HEK293 (cell line): ENCODE data around the gene APLP1.
"Not testable (repeated sequence)": the region's sequence is repeated elsewhere in the genome, so short reads cannot be mapped to it uniquely, and the experiment has no call there.

Experiments
- CTCF ChIA-PET: fragments of 350-600 bp; formaldehyde crosslinking; extraction: SDS; loops from one replicate; lab custom pipeline; 2021; ENCODE audit warnings: antibody characterized with exemption; lab: Yijun Ruan, JAX
- POLR2A ChIA-PET: fragments of 300-600 bp; formaldehyde crosslinking; extraction: SDS; loops from one replicate; lab custom pipeline; 2020; ENCODE audit warnings: antibody characterized with exemption, inconsistent platforms; lab: Yijun Ruan, JAX
- H3K27ac ChIP-seq: fragments of 200-500 bp; sonication (Bioruptor generic); 2 replicates; pipeline ENCODE4 v1.5.1; 2014; ENCODE audit warnings: low read depth, low read length, control low read depth, inconsistent platforms; ENCODE audit errors: extremely low read depth
- H3K36me3 ChIP-seq, 2 experiments: fragments of 200-500 bp in 1 of 2; sonication (Bioruptor generic) in 1 of 2; 1 replicate in 1 of 2; 2 replicates in 1 of 2; pipeline ENCODE4 v1.5.1; 2014 to 2017; ENCODE audit warnings: inconsistent platforms in 2 of 2, low read length in 2 of 2; ENCODE audit not compliant: control insufficient read depth in 2 of 2, insufficient read depth in 1 of 2
- H3K4me1 ChIP-seq: fragments of 200-500 bp; sonication (Bioruptor generic); 2 replicates; pipeline ENCODE4 v1.5.1; 2014; ENCODE audit warnings: mild to moderate bottlenecking, low read length, inconsistent platforms; ENCODE audit not compliant: control insufficient read depth, insufficient read depth
- H3K4me3 ChIP-seq: 2 replicates; pipeline ENCODE4 v1.5.1; 2011; ENCODE audit warnings: low read depth, mild to moderate bottlenecking, control low read depth, low read length, moderate library complexity
- H3K9me3 ChIP-seq: fragments of 200-500 bp; sonication (Bioruptor generic); 2 replicates; pipeline ENCODE4 v1.5.1; 2014; ENCODE audit warnings: low read depth, low read length, inconsistent platforms; ENCODE audit not compliant: control insufficient read depth, insufficient read depth
- OSR2 ChIP-seq: fragments of 450-650 bp; formaldehyde crosslinking; IDR thresholded peaks from 2 replicates; pipeline ENCODE4 v1.5.1; 2016; ENCODE audit warnings: missing biosample characterization, missing genetic modification characterization
- OVOL3 ChIP-seq: fragments of 450-650 bp; formaldehyde crosslinking; IDR thresholded peaks from 2 replicates; pipeline ENCODE4 v1.5.1; 2016; ENCODE audit warnings: missing biosample characterization, missing genetic modification characterization
- REPIN1 ChIP-seq: fragments of 450-650 bp; formaldehyde crosslinking; IDR thresholded peaks from 2 replicates; pipeline ENCODE4 v1.5.1; 2017; ENCODE audit warnings: missing biosample characterization, missing genetic modification characterization, low read depth
- SP3 ChIP-seq: fragments of 450-650 bp; formaldehyde crosslinking; IDR thresholded peaks from 2 replicates; pipeline ENCODE4 v1.5.1; 2016; ENCODE audit warnings: missing biosample characterization, missing genetic modification characterization
- SP7 ChIP-seq: fragments of 450-650 bp; formaldehyde crosslinking; IDR thresholded peaks from 2 replicates; pipeline ENCODE4 v1.5.1; 2016; ENCODE audit warnings: missing biosample characterization, missing genetic modification characterization
- ZBTB17 ChIP-seq: fragments of 450-650 bp; formaldehyde crosslinking; IDR thresholded peaks from 2 replicates; pipeline ENCODE4 v1.5.1; 2016; ENCODE audit warnings: missing biosample characterization, missing genetic modification characterization
- ZBTB48 ChIP-seq: fragments of 450-650 bp; formaldehyde crosslinking; IDR thresholded peaks from 2 replicates; pipeline ENCODE4 v1.5.1; 2016; ENCODE audit warnings: missing biosample characterization, missing genetic modification characterization
- ZEB2 ChIP-seq: fragments of 450-650 bp; formaldehyde crosslinking; IDR thresholded peaks from 2 replicates; pipeline ENCODE4 v1.5.1; 2016; ENCODE audit warnings: missing biosample characterization, missing genetic modification characterization
- ZFP3 ChIP-seq: fragments of 450-650 bp; formaldehyde crosslinking; IDR thresholded peaks from 2 replicates; pipeline ENCODE4 v1.5.1; 2016; ENCODE audit warnings: low read depth, missing biosample characterization, missing genetic modification characterization
- ZNF121 ChIP-seq: fragments of 450-650 bp; formaldehyde crosslinking; IDR thresholded peaks from 2 replicates; pipeline ENCODE4 v1.5.1; 2016; ENCODE audit warnings: missing biosample characterization, missing genetic modification characterization
- ZNF202 ChIP-seq: fragments of 450-650 bp; formaldehyde crosslinking; IDR thresholded peaks from 2 replicates; pipeline ENCODE4 v1.5.1; 2016; ENCODE audit warnings: missing biosample characterization, missing genetic modification characterization, borderline replicate concordance
- ZNF211 ChIP-seq: fragments of 450-650 bp; formaldehyde crosslinking; IDR thresholded peaks from 2 replicates; pipeline ENCODE4 v1.5.1; 2016; ENCODE audit warnings: low read depth, missing biosample characterization, missing genetic modification characterization
- ZNF24 ChIP-seq: fragments of 450-650 bp; formaldehyde crosslinking; IDR thresholded peaks from 2 replicates; pipeline ENCODE4 v1.5.1; 2016; ENCODE audit warnings: missing biosample characterization, missing genetic modification characterization
- ZNF292 ChIP-seq: fragments of 450-650 bp; formaldehyde crosslinking; IDR thresholded peaks from 2 replicates; pipeline ENCODE4 v1.5.1; 2016; ENCODE audit warnings: low read depth, missing biosample characterization, missing genetic modification characterization, borderline replicate concordance
- ZNF335 ChIP-seq: fragments of 450-650 bp; formaldehyde crosslinking; conservative IDR thresholded peaks from 2 replicates; pipeline ENCODE4 v1.5.1; 2016; ENCODE audit warnings: missing biosample characterization, missing genetic modification characterization
- ZNF433 ChIP-seq: fragments of 450-650 bp; formaldehyde crosslinking; IDR thresholded peaks from 2 replicates; pipeline ENCODE4 v1.5.1; 2016; ENCODE audit warnings: missing biosample characterization, missing genetic modification characterization, low read depth
- ZNF529 ChIP-seq: fragments of 450-650 bp; formaldehyde crosslinking; IDR thresholded peaks from 2 replicates; pipeline ENCODE4 v1.5.1; 2017; ENCODE audit warnings: missing genetic modification characterization, missing biosample characterization; ENCODE audit not compliant: insufficient replicate concordance
- ZNF585B ChIP-seq: fragments of 450-650 bp; formaldehyde crosslinking; IDR thresholded peaks from 2 replicates; pipeline ENCODE4 v1.5.1; 2016; ENCODE audit warnings: missing biosample characterization, missing genetic modification characterization
- ZNF600 ChIP-seq: fragments of 450-650 bp; formaldehyde crosslinking; IDR thresholded peaks from 2 replicates; pipeline ENCODE4 v1.5.1; 2016; ENCODE audit warnings: missing biosample characterization, missing genetic modification characterization
- ZNF658 ChIP-seq: fragments of 450-650 bp; formaldehyde crosslinking; IDR thresholded peaks from 2 replicates; pipeline ENCODE4; 2016; ENCODE audit warnings: missing biosample characterization, missing genetic modification characterization
- ZNF670 ChIP-seq: fragments of 450-650 bp; formaldehyde crosslinking; IDR thresholded peaks from 2 replicates; pipeline ENCODE4 v1.5.1; 2016; ENCODE audit warnings: missing biosample characterization, missing genetic modification characterization, low read depth
- ZNF843 ChIP-seq: fragments of 450-650 bp; formaldehyde crosslinking; IDR thresholded peaks from 2 replicates; pipeline ENCODE4 v1.5.1; 2016; ENCODE audit warnings: missing biosample characterization, missing genetic modification characterization
- TF ChIP-seq, protein P1 (sequence below): fragments of 450-650 bp; formaldehyde crosslinking; IDR thresholded peaks from 2 replicates; pipeline ENCODE4 v1.5.1; 2017; ENCODE audit warnings: missing biosample characterization, missing genetic modification characterization
- TF ChIP-seq, protein P2 (sequence below): fragments of 450-650 bp; formaldehyde crosslinking; IDR thresholded peaks from 2 replicates; pipeline ENCODE4 v1.5.1; 2016; ENCODE audit warnings: missing biosample characterization, missing genetic modification characterization

APLP1 gene

DNA sequence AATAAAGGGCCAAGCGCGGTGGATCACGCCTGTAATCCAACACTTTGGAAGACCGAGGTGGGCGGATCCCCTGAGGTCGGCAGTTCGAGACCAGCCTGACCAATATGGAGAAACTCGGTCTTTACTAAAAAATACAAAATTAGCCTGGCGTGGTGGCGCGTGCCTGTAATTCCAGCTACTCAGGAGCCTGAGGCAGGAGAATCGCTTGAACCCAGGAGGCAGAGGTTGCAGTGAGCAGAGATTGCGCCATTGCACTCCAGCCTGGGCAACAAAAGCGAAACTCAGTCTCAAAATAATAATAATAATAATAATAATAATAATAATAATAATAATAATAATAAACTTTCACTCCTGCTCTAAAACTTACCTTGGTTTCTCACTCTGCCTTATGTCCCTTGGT is 42.0 kb downstream of the APLP1 start:
- H3K36me3 ChIP-seq, H3K4me3 ChIP-seq, H3K4me1 ChIP-seq, H3K27ac ChIP-seq, H3K9me3 ChIP-seq, POLR2A ChIA-PET: not testable (repeated sequence)
- CTCF ChIA-PET: interaction anchor here (0.7 kb wide), 2 partner anchors 40 kb away, joined by 3 read pairs; no protein-coding TSS in a partner anchor
- TF ChIP-seq REPIN1 (tag by site-specific recombination): peak; percentile 92; the same call in 1 of the 2 replicates

DNA sequence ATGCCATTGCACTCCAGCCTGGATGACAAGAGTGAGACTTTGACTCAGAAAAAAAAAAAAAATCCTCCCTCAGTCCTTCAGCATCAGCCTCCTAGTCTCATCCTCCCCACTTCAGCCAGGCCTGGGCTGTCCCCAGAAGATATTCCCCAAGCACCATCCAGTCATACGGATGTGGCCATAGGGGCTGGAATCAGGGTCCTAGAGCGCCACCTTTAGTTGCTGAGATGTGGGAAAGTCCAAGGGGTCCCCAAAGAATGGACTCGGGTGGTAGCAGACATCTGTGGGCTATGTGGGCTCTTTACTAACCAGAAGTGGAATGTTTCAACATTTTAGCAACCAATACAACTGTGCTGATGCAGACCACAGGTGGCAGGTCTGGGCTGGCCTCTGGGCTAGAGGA is 42.8 kb downstream of the APLP1 start:
- TF ChIP-seq ZNF585B (tag by site-specific recombination): peak; percentile 36; the same call in 1 of the 2 replicates
- no peak for TF ChIP-seq ZFP3 (tag by site-specific recombination)
- TF ChIP-seq SP3: no peak
- no peak for TF ChIP-seq ZNF24
- TF ChIP-seq ZNF600 (tag by site-specific recombination): no peak
- no peak for TF ChIP-seq ZNF529 (tag by site-specific recombination)
- TF ChIP-seq ZNF433: no peak
- ChIA-PET POLR2A (interaction anchor here (1.2 to 1.8 kb wide), 2 partner anchors 10 to 20 kb away, joined by 4 to 5 read pairs; partner anchors contain the start of gene NFKBID), CTCF (interaction anchor here (0.8 to 1.9 kb wide), 3 partner anchors 20 to 355 kb away, joined by 3 to 13 read pairs (median 3); no protein-coding TSS in a partner anchor)
- Histone ChIP-seq H3K36me3 (no peaks in the 10 kb centered on the region; a peak in 1 of 3 replicates), H3K27ac (no peak overlapping the region), H3K4me3 (no peak overlapping the region), H3K9me3 (no peaks in the 10 kb centered on the region; the same call in 1 of the 2 replicates), H3K4me1 (no peaks in the 10 kb centered on the region)

DNA sequence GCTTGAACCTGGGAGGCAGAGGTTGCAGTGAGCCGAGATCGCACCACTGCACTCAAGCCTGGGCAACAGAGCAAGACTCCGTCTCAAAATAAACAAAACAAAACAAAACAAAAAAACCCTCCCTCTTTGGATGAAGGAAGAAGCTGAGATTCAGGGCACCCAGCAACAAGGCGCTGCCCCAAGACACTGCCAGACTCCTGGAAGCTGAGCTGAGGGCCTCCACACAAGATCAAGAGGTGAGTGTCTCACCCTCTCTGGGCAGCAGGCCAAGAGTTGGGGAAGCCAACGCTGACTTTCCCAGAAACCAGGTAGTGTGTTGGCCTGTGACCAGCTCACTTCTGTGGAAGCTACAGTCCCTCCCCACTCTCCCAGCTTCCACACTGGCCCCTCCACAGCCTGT is 43.4 kb downstream of the APLP1 start:
- POLR2A ChIA-PET: interaction anchor here (0.5 to 1.8 kb wide), 4 partner anchors 11 to 306 kb away, joined by 3 to 5 read pairs (median 4); partner anchors contain the start of gene NFKBID
- H3K9me3 ChIP-seq: no peaks in the 10 kb centered on the region; the same call in 1 of the 2 replicates
- H3K36me3 ChIP-seq: no peaks in the 10 kb centered on the region; a peak in 1 of 3 replicates
- H3K4me1 ChIP-seq: no peaks in the 10 kb centered on the region
- no peak overlapping the region for H3K27ac ChIP-seq
- CTCF ChIA-PET: interaction anchor here (0.6 to 1.9 kb wide), 7 partner anchors 10 to 604 kb away, joined by 3 to 13 read pairs (median 3); no protein-coding TSS in a partner anchor
- H3K4me3 ChIP-seq: no peak overlapping the region
- TF ChIP-seq ZNF843 (tag by site-specific recombination) (no peak), ZEB2 (tag by site-specific recombination) (no peak), ZBTB48 (tag by site-specific recombination) (peak; percentile 61; the same call in 1 of the 2 replicates), OSR2 (peak; percentile 75), OVOL3 (tag by site-specific recombination) (no peak), ZNF121 (tag by site-specific recombination) (peak; percentile 90), ZNF658 (no peak), ZNF211 (tag by site-specific recombination) (no peak), ZNF202 (tag by site-specific recombination) (no peak), ZNF529 (tag by site-specific recombination) (no peak), ZNF292 (tag by site-specific recombination) (no peak), ZBTB17 (tag by site-specific recombination) (peak; percentile 52; the same call in 1 of the 2 replicates), ZNF670 (tag by site-specific recombination) (no peak), ZNF335 (peak; percentile 55), ZNF600 (tag by site-specific recombination) (peak; percentile 72), SP7 (tag by site-specific recombination) (peak; percentile 52)
- TF ChIP-seq, protein P1, sequence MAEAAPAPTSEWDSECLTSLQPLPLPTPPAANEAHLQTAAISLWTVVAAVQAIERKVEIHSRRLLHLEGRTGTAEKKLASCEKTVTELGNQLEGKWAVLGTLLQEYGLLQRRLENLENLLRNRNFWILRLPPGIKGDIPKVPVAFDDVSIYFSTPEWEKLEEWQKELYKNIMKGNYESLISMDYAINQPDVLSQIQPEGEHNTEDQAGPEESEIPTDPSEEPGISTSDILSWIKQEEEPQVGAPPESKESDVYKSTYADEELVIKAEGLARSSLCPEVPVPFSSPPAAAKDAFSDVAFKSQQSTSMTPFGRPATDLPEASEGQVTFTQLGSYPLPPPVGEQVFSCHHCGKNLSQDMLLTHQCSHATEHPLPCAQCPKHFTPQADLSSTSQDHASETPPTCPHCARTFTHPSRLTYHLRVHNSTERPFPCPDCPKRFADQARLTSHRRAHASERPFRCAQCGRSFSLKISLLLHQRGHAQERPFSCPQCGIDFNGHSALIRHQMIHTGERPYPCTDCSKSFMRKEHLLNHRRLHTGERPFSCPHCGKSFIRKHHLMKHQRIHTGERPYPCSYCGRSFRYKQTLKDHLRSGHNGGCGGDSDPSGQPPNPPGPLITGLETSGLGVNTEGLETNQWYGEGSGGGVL (tag by site-specific recombination): peak; percentile 54; the same call in 1 of the 2 replicates
- TF ChIP-seq, protein P2, sequence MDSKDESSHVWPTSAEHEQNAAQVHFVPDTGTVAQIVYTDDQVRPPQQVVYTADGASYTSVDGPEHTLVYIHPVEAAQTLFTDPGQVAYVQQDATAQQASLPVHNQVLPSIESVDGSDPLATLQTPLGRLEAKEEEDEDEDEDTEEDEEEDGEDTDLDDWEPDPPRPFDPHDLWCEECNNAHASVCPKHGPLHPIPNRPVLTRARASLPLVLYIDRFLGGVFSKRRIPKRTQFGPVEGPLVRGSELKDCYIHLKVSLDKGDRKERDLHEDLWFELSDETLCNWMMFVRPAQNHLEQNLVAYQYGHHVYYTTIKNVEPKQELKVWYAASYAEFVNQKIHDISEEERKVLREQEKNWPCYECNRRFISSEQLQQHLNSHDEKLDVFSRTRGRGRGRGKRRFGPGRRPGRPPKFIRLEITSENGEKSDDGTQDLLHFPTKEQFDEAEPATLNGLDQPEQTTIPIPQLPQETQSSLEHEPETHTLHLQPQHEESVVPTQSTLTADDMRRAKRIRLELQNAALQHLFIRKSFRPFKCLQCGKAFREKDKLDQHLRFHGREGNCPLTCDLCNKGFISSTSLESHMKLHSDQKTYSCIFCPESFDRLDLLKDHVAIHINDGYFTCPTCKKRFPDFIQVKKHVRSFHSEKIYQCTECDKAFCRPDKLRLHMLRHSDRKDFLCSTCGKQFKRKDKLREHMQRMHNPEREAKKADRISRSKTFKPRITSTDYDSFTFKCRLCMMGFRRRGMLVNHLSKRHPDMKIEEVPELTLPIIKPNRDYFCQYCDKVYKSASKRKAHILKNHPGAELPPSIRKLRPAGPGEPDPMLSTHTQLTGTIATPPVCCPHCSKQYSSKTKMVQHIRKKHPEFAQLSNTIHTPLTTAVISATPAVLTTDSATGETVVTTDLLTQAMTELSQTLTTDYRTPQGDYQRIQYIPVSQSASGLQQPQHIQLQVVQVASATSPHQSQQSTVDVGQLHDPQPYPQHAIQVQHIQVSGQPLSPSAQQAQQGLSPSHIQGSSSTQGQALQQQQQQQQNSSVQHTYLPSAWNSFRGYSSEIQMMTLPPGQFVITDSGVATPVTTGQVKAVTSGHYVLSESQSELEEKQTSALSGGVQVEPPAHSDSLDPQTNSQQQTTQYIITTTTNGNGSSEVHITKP (tag by site-specific recombination): peak; percentile 51; the same call in 1 of the 2 replicates
